A549 treated with DMSO at 1 μM for 4 hours (cell line): ENCODE results near the gene UQCRHL. TPM values are rescaled to one million over a fixed set of nuclear protein-coding genes. Genes with fewer than 3 reads are reported as not detected.

Source experiments
- total RNA-seq: library from RNA; stranded (reverse); fragments of 200-300 nt; extraction: Qiagen RNA extraction; gene quantifications from 5 replicates; pipeline ENCODE4 v1.2.3, GENCODE V29; 2022; ENCODE audit warnings: low read depth

Gene UQCRHL
- 5.7 to 8.0 TPM (median 6.9 TPM) in 5 replicates for total RNA-seq

GRCh38 chr1:15807549-15807948 is at the start of gene UQCRHL:
Gene UQCRHL (minus strand): TSS chr1:15807649. CDS start chr1:15807649, 0 bp downstream.

GRCh38 chr1:15847100-15847892 is 39.8 kb upstream of the UQCRHL start, which contains the start of gene SPEN:
Gene SPEN (plus strand): TSS chr1:15847707. CDS start chr1:15848068, 361 bp downstream.

GRCh38 chr1:15758343-15758931 is 49.0 kb downstream of the UQCRHL start, which contains the start of gene FBLIM1:
Gene FBLIM1 (plus strand): TSS chr1:15758795. CDS start chr1:15764984, 6,189 bp downstream.

Other genes with a start within 250 kb of the UQCRHL start
- gene AGMAT, start 222.6 kb downstream of the UQCRHL start, total RNA-seq = 5.7 to 8.6 TPM (median 7.8 TPM) in 5 replicates
- 8.6 to 12.5 TPM (median 10.6 TPM) in 5 replicates for gene DDI2, start 190.2 kb downstream of the UQCRHL start, total RNA-seq
- gene PLEKHM2, start 123.3 kb downstream of the UQCRHL start, total RNA-seq = 26.1 to 32.0 TPM (median 28.2 TPM) in 5 replicates
- 0.13 to 0.40 TPM (median 0.21 TPM) in 5 replicates for gene SLC25A34, start 71.4 kb downstream of the UQCRHL start, total RNA-seq
- gene TMEM82, start 65.2 kb downstream of the UQCRHL start, total RNA-seq = not detected in 5 replicates
- 19.5 to 24.3 TPM (median 23.4 TPM) in 5 replicates for gene FBLIM1, start 48.9 kb downstream of the UQCRHL start, total RNA-seq
- 36.7 to 46.5 TPM (median 43.9 TPM) in 5 replicates for gene SPEN, start 40.1 kb upstream of the UQCRHL start, total RNA-seq
- 11.5 to 14.4 TPM (median 12.8 TPM) in 5 replicates for gene ZBTB17, start 168.5 kb upstream of the UQCRHL start, total RNA-seq
- 0.02 TPM in 1 of 5 replicates, not detected in the others for gene SRARP, start 196.6 kb upstream of the UQCRHL start, total RNA-seq
- gene HSPB7, start 210.4 kb upstream of the UQCRHL start, total RNA-seq = 0.05 TPM in 1 of 5 replicates, not detected in the others
- gene CLCNKA, start 214.4 kb upstream of the UQCRHL start, total RNA-seq = 0.08 to 0.24 TPM (median 0.09 TPM) in 3 of 5 replicates, not detected in the others
- gene CLCNKB, start 236.1 kb upstream of the UQCRHL start, total RNA-seq = 0.05 to 0.08 TPM (median 0.06 TPM) in 3 of 5 replicates, not detected in the others